Adrenal gland (tissue), 12 donors: ENCODE measurements around the gene PPP3CA. TPM values are rescaled to one million over a fixed set of nuclear protein-coding genes. Genes with fewer than 3 reads are reported as not detected.
A peak's percentile ranks its signal among the peaks of the same experiment; 100 is the strongest.

ENCODE experiments used
- DNase-seq, 7 donors: peaks; one replicate each; pipeline ENCODE4 v3.0.0-alpha.2; 2019 to 2020
- H3K27ac ChIP-seq, 5 donors: fragments of 200-600 bp; sonication (generic) in 4 of 5; 1 replicate in 3 of 5; 2 replicates in 2 of 5; pipeline versions ENCODE4 v1.5.1 to v1.8.0; 2016 to 2020; ENCODE audit warnings: mild to moderate bottlenecking in 1 of 5
- H3K27me3 ChIP-seq: fragments of 200-600 bp; 2 replicates; pipeline ENCODE4 v1.8.0; 2021
- H3K36me3 ChIP-seq, 2 donors: fragments of 200-600 bp; replicated peaks in 1 of 2; 1 replicate in 1 of 2; 2 replicates in 1 of 2; pipeline versions ENCODE4 v1.5.1 to v1.8.0; 2018 to 2022
- H3K4me1 ChIP-seq, 2 donors: fragments of 200-600 bp; replicated peaks in 1 of 2; 1 replicate in 1 of 2; 2 replicates in 1 of 2; pipeline versions ENCODE4 v1.5.1 to v1.8.0; 2018 to 2021
- H3K4me3 ChIP-seq, 4 donors: fragments of 200-600 bp; sonication (generic) in 3 of 4; one replicate each; pipeline ENCODE4 v1.5.1; 2016 to 2018
- H3K9me3 ChIP-seq, 3 donors: fragments of 200-600 bp; sonication (generic) in 1 of 3; replicated peaks in 1 of 3; 1 replicate in 2 of 3; 2 replicates in 1 of 3; pipeline versions ENCODE4 v1.5.1 to v1.8.0; 2016 to 2021
- CTCF ChIP-seq, 6 experiments: fragments of 450-650 bp in 4 of 6; fragments of 200-600 bp in 2 of 6; sonication (generic) in 1 of 6; IDR thresholded peaks; 1 replicate in 5 of 6; 2 replicates in 1 of 6; pipeline versions ENCODE4 v1.5.1 to v1.8.0; 2016 to 2021; ENCODE audit warnings: antibody characterized with exemption in 6 of 6, mild to moderate bottlenecking in 2 of 6, moderate library complexity in 1 of 6
- POLR2A ChIP-seq, 2 donors: fragments of 450-650 bp; IDR thresholded peaks; one replicate each; pipeline ENCODE4 v1.6.1; 2017; ENCODE audit warnings: antibody characterized with exemption in 2 of 2, mild to moderate bottlenecking in 2 of 2, moderate library complexity in 1 of 2
- WGBS, 4 donors: extraction: QIAGEN DNeasy Blood & Tissue Kit in 2 of 4; methylation state at CpG; one replicate each; pipeline versions ENCODE4 v1.1.5 to v1.1.7; 2013 to 2017; 5-methylcytosine and 5-hydroxymethylcytosine counted together
- intact Hi-C, 2 donors: fragments of 100-400 bp; cut with DNase I; formaldehyde crosslinking; loops; one replicate each; pipeline versions ENCODE4 v1.14.1 to v1.15.0; 2022 to 2023
- polyA plus RNA-seq, 3 donors: library from polyadenylated mRNA; stranded (reverse); fragments of 200-250 nt in 2 of 3; fragments of 350-450 nt in 1 of 3; fragmentation: Illumina TruSeq in 1 of 3; extraction: RNeasy Lipid Tissue Mini Kit (QIAGEN cat#74804) in 1 of 3; gene quantifications; one replicate each; pipeline ENCODE4 v1.2.3, GENCODE V29; 2013 to 2014
- total RNA-seq, 9 donors: library from RNA; depleted of rRNA in 4 of 9; stranded (reverse); fragments of >200 nt in 4 of 9; fragments of 120-200 nt in 1 of 9; fragmentation: NEBNext Ultra II Directional in 1 of 9; extraction: Animal tissue kit (Norgen Biotek cat#: 25700) in 1 of 9; gene quantifications; one replicate each; pipeline versions ENCODE4 v1.1.0 to v1.2.4, GENCODE V29; 2013 to 2023
- donor health status: healthy with polysubstance abuse.
- donor health status: Bipolar disorder and iron deficiency.
- donor health status: DM: yes; HTN: yes; CAD: no.
- donor health status: DM: no; HTN: no; CAD: no.
- donor health status: DM: no; HTN: no; CAD: no.
- donor health status: DM: yes; HTN: yes; CAD: no.

PPP3CA gene
- total and polyA plus RNA-seq, 12 donors, result 13.8 to 138 (median 43.8) TPM

- peak overlapping the region in 1 of 5 donors; percentile 22 for H3K27ac ChIP-seq
- TF ChIP-seq CTCF (IDR thresholded peaks at IDR 0.05) (no peak), POLR2A (IDR thresholded peaks at IDR 0.05) (no peak)
- no peaks in the 10 kb centered on the region for H3K36me3 ChIP-seq
- no peaks in the 10 kb centered on the region for H3K9me3 ChIP-seq
- H3K4me1 ChIP-seq, result peaks cover 0 to 27% of the 10 kb centered on the region in 2 donors
- no peak for DNase-seq
- intact Hi-C loops, result no loop called here
- 79 to 85% (median 82%) methylated on average over 4 of the region's 4 CpGs for WGBS, 4 donors
- H3K4me3 ChIP-seq, result no peak overlapping the region
- H3K27me3 ChIP-seq, result no peaks in the 10 kb centered on the region
These were observed 148.5 kb downstream of the PPP3CA start for GRCh38 chr4:101198682-101199339.

DNA sequence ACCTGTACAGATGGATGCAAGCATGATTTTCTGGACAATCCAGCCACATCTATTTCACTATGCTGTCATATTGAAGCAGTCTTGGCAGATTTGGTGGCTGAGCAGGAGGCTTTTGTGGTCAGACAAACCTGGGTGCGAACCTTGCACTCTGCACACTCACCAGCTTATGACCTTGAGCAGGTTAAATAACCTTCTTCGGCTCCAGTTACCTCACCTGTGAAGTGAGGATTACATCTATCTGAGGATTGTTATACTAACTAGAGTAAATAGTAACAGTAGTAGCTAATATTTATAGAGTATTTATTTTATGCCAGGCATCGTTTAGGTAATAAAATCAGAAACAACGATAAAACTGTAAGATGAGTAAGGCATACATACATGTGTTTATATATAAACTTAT lies 150.0 kb downstream of the PPP3CA start:
- Histone ChIP-seq H3K36me3 (no peaks in the 10 kb centered on the region), H3K27me3 (no peaks in the 10 kb centered on the region), H3K27ac (no peak overlapping the region), H3K4me3 (no peak overlapping the region), H3K9me3 (no peaks in the 10 kb centered on the region), H3K4me1 (peaks cover under 1 to 33% of the 10 kb centered on the region in 2 donors)
- TF ChIP-seq POLR2A (IDR thresholded peaks at IDR 0.05), result no peak
- TF ChIP-seq CTCF (IDR thresholded peaks at IDR 0.05), result no peak
- no peak for DNase-seq
- intact Hi-C loops, result no loop called here
- 80 to 86% (median 83%) methylated on average over 4 of the region's 4 CpGs for WGBS, 4 donors

GRCh38 chr4:101192244-101192643 lies 155.1 kb downstream of the PPP3CA start:
- intact Hi-C loops, result loop anchor here in 1 of 2 donors (5.0 kb wide), 1 partner anchor 155 kb away; the partner anchor contains the start of gene PPP3CA
- H3K36me3 ChIP-seq, result no peaks in the 10 kb centered on the region
- H3K4me3 ChIP-seq, result peak overlapping the region in 1 of 4 donors; percentile 3
- TF ChIP-seq CTCF (IDR thresholded peaks at IDR 0.05) (no peak), POLR2A (IDR thresholded peaks at IDR 0.05) (no peak)
- no peaks in the 10 kb centered on the region for H3K27me3 ChIP-seq
- no peaks in the 10 kb centered on the region for H3K9me3 ChIP-seq
- H3K4me1 ChIP-seq, result peaks cover 14 to 21% of the 10 kb centered on the region in 2 donors
- H3K27ac ChIP-seq, result peak overlapping the region; percentile 55 to 85 (median 75)
- no peak for DNase-seq

DNA sequence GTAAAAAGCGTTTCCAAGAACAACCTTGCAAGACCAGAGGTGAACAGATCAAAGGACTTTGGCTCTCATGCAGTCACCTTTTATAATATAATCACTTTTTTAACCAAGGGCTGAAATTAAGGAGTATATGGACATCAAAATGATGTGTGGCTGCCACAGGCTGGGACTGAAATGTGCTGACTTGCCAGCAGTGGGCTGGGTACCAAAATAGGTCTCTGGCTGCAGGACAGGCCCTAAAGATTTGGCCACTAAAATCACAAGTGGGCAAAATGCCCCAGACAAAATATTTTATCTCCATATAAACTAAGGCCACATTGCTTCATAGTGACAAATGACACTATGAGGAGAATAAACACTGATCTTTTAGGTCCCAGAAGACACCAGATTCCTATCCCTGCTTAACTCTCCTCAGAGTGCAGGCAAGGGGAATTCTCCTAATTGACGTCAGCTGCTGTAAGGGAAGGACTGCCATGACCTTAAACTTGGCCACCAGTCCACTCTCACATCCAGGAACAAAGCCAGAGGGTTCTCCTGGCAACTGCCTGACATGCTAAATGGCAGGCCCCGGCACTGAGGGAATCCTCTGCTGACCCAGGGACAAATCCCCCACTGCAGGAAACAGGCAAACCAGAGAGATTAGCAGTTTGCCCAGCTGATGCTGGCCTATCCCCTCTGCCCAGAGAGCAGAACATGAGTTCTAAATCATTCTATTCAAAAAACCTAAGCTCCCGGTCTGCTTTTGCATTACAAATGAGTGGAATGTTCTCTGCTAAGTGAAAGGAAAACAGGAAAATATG lies 155.8 kb downstream of the PPP3CA start:
- Histone ChIP-seq H3K36me3 (no peaks in the 10 kb centered on the region), H3K9me3 (no peaks in the 10 kb centered on the region), H3K27ac (peak overlapping the region; percentile 55 to 85 (median 75)), H3K4me3 (peak overlapping the region in 1 of 4 donors; percentile 3), H3K27me3 (no peaks in the 10 kb centered on the region), H3K4me1 (peaks cover 14 to 21% of the 10 kb centered on the region in 2 donors)
- TF ChIP-seq POLR2A (IDR thresholded peaks at IDR 0.05) (no peak), CTCF (IDR thresholded peaks at IDR 0.05) (peak in 2 of 6 experiments; percentile 13 to 18)
- DNase-seq, result peak; percentile 87 to 97 (median 94)
- intact Hi-C loops, result loop anchor here in 1 of 2 donors (5.0 kb wide), 1 partner anchor 156 kb away; the partner anchor contains the start of gene PPP3CA
- WGBS, 4 donors, result 13 to 32% (median 23%) methylated on average over 3 to 4 of the region's 4 CpGs
